ENCODE results near the gene PPM1L.

DNA sequence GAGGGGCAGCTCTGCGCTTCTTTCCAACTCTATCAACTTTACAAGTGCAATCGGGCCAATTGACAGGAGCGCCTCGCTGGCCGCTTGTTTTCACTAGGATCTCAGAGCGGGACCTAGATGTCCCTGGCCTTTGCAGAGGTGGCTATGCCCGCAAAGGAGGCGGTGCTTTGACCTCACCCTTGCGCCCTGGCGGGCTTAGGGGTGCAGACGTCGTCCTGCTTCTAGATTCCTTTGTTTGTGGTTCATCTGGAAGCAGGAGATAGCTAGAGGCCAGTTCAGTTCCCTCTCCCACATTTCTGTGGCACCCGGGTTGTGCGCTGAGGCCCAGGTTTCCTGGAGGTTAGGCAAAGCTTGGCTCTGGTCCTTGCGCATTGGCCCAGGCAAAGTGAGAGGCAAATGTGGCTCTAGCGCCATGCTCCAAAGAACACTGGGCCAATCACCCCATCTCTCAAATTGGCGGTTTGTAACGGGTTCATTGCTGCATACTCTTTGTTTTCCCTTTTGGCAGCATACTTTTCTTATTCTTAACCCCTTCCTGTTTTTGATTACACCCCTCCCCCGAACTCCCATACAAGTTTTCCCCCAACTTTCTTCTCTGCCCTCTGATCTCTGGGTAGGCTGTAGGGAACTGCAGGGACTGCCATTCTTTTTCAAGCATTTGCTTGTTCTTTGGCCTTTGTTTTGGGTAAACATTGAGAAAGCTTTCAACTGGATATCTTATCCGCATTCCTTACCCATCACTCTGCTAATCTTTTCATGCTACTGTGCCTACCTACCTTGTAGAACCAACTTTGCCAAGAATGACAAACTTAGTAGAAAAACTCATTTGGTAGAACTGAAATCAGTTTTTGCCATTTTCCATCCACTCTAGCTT, 1.4 kb downstream of the PPM1L start:
- TF ChIP-seq CTCF (IDR thresholded peaks at IDR 0.05; ENCODE audit: low read depth, low read length, poor library complexity, severe bottlenecking) = no peak
- no peak for TF ChIP-seq EZH2phosphoT487 (IDR thresholded peaks at IDR 0.05; ENCODE audit: borderline replicate concordance, low read length)
